SKM-1 (cell line): ENCODE measurements around the gene CDH13.

ENCODE experiments used
- DNase-seq: peaks from one replicate; lab custom pipeline; 2025; ENCODE audit not compliant: unreplicated experiment; lab: John Stamatoyannopoulos, UW

The CDH13 gene

GRCh38 chr16:83271970-83272575, 645.3 kb downstream of the CDH13 start:
- DNase-seq, result no peak

GRCh38 chr16:83272843-83273242, 646.1 kb downstream of the CDH13 start:
- DNase-seq, result no peak

GRCh38 chr16:83273504-83274173, 646.9 kb downstream of the CDH13 start:
- no peak for DNase-seq

GRCh38 chr16:83279251-83279650, 652.5 kb downstream of the CDH13 start:
- DNase-seq, result no peak

GRCh38 chr16:83285921-83286320, 659.2 kb downstream of the CDH13 start:
- DNase-seq, result no peak

GRCh38 chr16:83296505-83296904, 669.7 kb downstream of the CDH13 start:
- no peak for DNase-seq

- DNase-seq, result no peak
Measured at GRCh38 chr16:83298541-83298940, 671.8 kb downstream of the CDH13 start.

GRCh38 chr16:83300326-83300725, 673.6 kb downstream of the CDH13 start:
- DNase-seq, result no peak

- no peak for DNase-seq
Measured at GRCh38 chr16:83301971-83302370, 675.2 kb downstream of the CDH13 start.

GRCh38 chr16:83302853-83303252, 676.1 kb downstream of the CDH13 start:
- no peak for DNase-seq

GRCh38 chr16:83305092-83305491, 678.3 kb downstream of the CDH13 start:
- no peak for DNase-seq

GRCh38 chr16:83306961-83307593, 680.3 kb downstream of the CDH13 start:
- DNase-seq, result no peak

GRCh38 chr16:83307594-83307992, 680.8 kb downstream of the CDH13 start:
- no peak for DNase-seq

- no peak for DNase-seq
Measured at GRCh38 chr16:83308414-83308813, 681.6 kb downstream of the CDH13 start.

- no peak for DNase-seq
Measured at GRCh38 chr16:83310816-83311215, 684.0 kb downstream of the CDH13 start.

GRCh38 chr16:83312015-83312717, 685.4 kb downstream of the CDH13 start:
- DNase-seq, result no peak

GRCh38 chr16:83312718-83313245, 686.0 kb downstream of the CDH13 start:
- no peak for DNase-seq

GRCh38 chr16:83315271-83315670, 688.5 kb downstream of the CDH13 start:
- DNase-seq, result no peak

GRCh38 chr16:83316458-83316857, 689.7 kb downstream of the CDH13 start:
- no peak for DNase-seq

GRCh38 chr16:83318390-83318789, 691.6 kb downstream of the CDH13 start:
- DNase-seq, result no peak

- no peak for DNase-seq
Measured at GRCh38 chr16:83328936-83329335, 702.2 kb downstream of the CDH13 start.

- no peak for DNase-seq
Measured at GRCh38 chr16:83329441-83329840, 702.7 kb downstream of the CDH13 start.
